Lung (tissue), 12 donors: ENCODE results near the gene IFNG-AS1. TPM values are rescaled to one million over a fixed set of nuclear protein-coding genes. Genes with fewer than 3 reads are reported as not detected.

ENCODE experiments used
- ATAC-seq: fragments of 200-7000 bp; cut with Tn5 transposase; one replicate; pipeline ENCODE4 v1.9.1; 2020; ENCODE audit warnings: moderate number of reproducible peaks; ENCODE audit not compliant: insufficient read depth, low FRiP score
- DNase-seq, 3 donors: peaks; one replicate each; pipeline ENCODE4 v3.0.0-alpha.2; 2013 to 2017
- H3K27ac ChIP-seq, 2 donors: one replicate each; pipeline ENCODE4 v1.5.1; 2013; ENCODE audit warnings: mild to moderate bottlenecking in 2 of 2, moderate library complexity in 2 of 2, control low read depth in 1 of 2, inconsistent platforms in 1 of 2, low read depth in 1 of 2, low read length in 1 of 2
- H3K27me3 ChIP-seq, 3 donors: one replicate each; pipeline ENCODE4 v1.5.1; 2013; ENCODE audit warnings: low read length in 2 of 3; ENCODE audit not compliant: control insufficient read depth in 3 of 3, insufficient read depth in 3 of 3
- H3K36me3 ChIP-seq, 4 donors: one replicate each; pipeline ENCODE4 v1.5.1; 2013; ENCODE audit warnings: low read length in 4 of 4, mild to moderate bottlenecking in 1 of 4, moderate library complexity in 1 of 4; ENCODE audit not compliant: control insufficient read depth in 4 of 4, insufficient read depth in 4 of 4
- H3K4me1 ChIP-seq, 5 donors: one replicate each; pipeline ENCODE4 v1.5.1; 2013; ENCODE audit warnings: low read length in 5 of 5, mild to moderate bottlenecking in 2 of 5, moderate library complexity in 1 of 5; ENCODE audit not compliant: control insufficient read depth in 5 of 5, insufficient read depth in 5 of 5
- H3K4me3 ChIP-seq: one replicate; pipeline ENCODE4 v1.5.1; 2013; ENCODE audit warnings: mild to moderate bottlenecking, control low read depth, moderate library complexity
- H3K9ac ChIP-seq, 2 donors: one replicate each; pipeline ENCODE4 v1.5.1; 2013; ENCODE audit warnings: low read length in 2 of 2, control low read depth in 1 of 2; ENCODE audit not compliant: insufficient read depth in 1 of 2
- H3K9me3 ChIP-seq, 4 donors: one replicate each; pipeline ENCODE4 v1.5.1; 2013; ENCODE audit warnings: low read length in 3 of 4, mild to moderate bottlenecking in 1 of 4, moderate library complexity in 1 of 4; ENCODE audit not compliant: control insufficient read depth in 4 of 4, insufficient read depth in 3 of 4
- WGBS, 2 donors: extraction: QIAGEN DNeasy Blood & Tissue Kit; methylation state at CpG; one replicate each; pipeline ENCODE4 v1.1.7; 2013; 5-methylcytosine and 5-hydroxymethylcytosine counted together
- polyA plus RNA-seq, 2 donors: library from polyadenylated mRNA; stranded (reverse); fragments of 200-250 nt; gene quantifications; one replicate each; pipeline ENCODE4 v1.2.1, GENCODE V29; 2013
- total RNA-seq, 2 donors: library from RNA; depleted of rRNA in 1 of 2; stranded (reverse); fragments of >200 nt in 1 of 2; gene quantifications; one replicate each; pipeline ENCODE4 v1.2.1, GENCODE V29; 2014 to 2021
- TF ChIP-seq, protein P1 (sequence below): IDR thresholded peaks from 2 replicates; pipeline ENCODE4 v1.5.1; 2012; ENCODE audit warnings: mild to moderate bottlenecking; ENCODE audit errors: control extremely low read depth, extremely low read depth
- donor health status: control.
- donor health status: control.
- donor health status: Bipolar disorder and iron deficiency.
- donor health status: healthy.
- donor health status: DM: yes; HTN: yes; CAD: no.

The IFNG-AS1 gene
- total and polyA plus RNA-seq, 4 donors, result 0.03 to 1.2 (median 0.31) TPM; not detected in 1

DNA sequence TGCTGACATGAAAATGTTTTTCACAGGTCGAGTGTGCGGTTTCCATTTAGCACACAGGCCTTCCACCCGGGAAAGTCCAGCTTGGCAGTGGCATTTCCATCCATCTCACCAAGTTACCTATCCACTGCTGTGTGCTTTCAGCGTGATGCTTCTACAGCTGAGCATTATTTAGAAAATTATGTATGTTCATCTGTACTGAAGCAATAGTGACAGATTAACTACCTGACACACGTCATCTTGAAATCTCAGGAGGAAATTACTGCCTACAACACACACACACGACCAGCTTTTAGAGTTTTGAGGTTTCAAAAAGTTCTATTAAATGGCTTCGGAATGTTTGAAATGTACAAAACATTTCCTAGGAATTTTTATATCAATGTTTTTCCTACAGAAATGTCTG is 39.4 kb downstream of the IFNG-AS1 start:
- no peak for DNase-seq
- 85 to 88% methylated on average over 7 of the region's 7 CpGs for WGBS, 2 donors
- no peaks in the 10 kb centered on the region for H3K9me3 ChIP-seq
- no peaks in the 10 kb centered on the region for H3K36me3 ChIP-seq
- TF ChIP-seq, protein P1, sequence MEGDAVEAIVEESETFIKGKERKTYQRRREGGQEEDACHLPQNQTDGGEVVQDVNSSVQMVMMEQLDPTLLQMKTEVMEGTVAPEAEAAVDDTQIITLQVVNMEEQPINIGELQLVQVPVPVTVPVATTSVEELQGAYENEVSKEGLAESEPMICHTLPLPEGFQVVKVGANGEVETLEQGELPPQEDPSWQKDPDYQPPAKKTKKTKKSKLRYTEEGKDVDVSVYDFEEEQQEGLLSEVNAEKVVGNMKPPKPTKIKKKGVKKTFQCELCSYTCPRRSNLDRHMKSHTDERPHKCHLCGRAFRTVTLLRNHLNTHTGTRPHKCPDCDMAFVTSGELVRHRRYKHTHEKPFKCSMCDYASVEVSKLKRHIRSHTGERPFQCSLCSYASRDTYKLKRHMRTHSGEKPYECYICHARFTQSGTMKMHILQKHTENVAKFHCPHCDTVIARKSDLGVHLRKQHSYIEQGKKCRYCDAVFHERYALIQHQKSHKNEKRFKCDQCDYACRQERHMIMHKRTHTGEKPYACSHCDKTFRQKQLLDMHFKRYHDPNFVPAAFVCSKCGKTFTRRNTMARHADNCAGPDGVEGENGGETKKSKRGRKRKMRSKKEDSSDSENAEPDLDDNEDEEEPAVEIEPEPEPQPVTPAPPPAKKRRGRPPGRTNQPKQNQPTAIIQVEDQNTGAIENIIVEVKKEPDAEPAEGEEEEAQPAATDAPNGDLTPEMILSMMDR, result no peak
- ATAC-seq, result no peak
- H3K27me3 ChIP-seq, result no peaks in the 10 kb centered on the region
- no peak overlapping the region for H3K9ac ChIP-seq
- no peak overlapping the region for H3K4me3 ChIP-seq
- H3K4me1 ChIP-seq, result no peaks in the 10 kb centered on the region
- H3K27ac ChIP-seq, result no peak overlapping the region

DNA sequence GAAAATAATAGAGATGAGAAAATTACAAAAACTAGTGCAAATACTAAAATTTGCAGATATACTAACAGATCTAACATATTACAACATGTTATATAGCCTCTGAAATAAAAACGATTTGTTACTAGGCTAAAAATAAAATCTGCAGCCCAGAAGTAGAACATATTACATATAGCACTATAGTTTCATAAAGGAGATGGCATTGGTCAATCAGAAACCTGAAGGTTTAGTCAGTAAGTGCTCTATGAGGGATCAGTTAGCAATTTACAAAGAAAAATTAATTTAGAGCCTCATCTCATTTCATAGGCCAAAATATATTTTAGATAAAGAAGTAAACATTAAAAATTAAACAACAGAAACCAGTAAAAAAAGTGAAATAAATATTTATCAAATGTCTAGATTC is 41.0 kb downstream of the IFNG-AS1 start:
- H3K27ac ChIP-seq, result no peak overlapping the region
- H3K4me1 ChIP-seq, result no peaks in the 10 kb centered on the region
- DNase-seq (no peak), ATAC-seq (no peak)
- H3K9ac ChIP-seq, result no peak overlapping the region
- H3K36me3 ChIP-seq, result no peaks in the 10 kb centered on the region
- H3K9me3 ChIP-seq, result no peaks in the 10 kb centered on the region
- no peak overlapping the region for H3K4me3 ChIP-seq
- 78 to 89% methylated on average over 1 of the region's 1 CpG for WGBS, 2 donors
- TF ChIP-seq, protein P1, result no peak
- H3K27me3 ChIP-seq, result no peaks in the 10 kb centered on the region

DNA sequence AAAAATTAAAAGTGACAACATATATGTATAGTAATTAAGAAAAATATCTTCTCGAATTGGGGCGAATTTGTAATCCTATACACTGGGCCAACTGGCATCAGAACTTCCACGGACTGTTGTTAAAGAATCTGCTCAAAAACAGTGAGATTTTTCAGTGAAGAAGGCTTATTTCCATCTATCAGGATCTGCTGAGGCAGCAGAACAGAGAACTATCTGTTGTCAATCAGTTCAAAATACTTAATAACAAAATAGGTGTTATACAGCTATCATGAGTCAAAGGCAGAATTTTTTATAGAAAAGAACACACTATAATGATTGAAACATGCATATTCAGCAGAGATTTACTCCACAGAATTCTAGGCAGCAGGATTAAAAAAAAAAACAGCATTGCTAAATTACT is 41.9 kb downstream of the IFNG-AS1 start:
- no peak overlapping the region for H3K4me3 ChIP-seq
- no peak overlapping the region for H3K27ac ChIP-seq
- H3K36me3 ChIP-seq, result no peaks in the 10 kb centered on the region
- H3K9me3 ChIP-seq, result peaks cover 0 to 1% (median 0%) of the 10 kb centered on the region in 4 donors
- ATAC-seq (no peak), DNase-seq (no peak)
- no peaks in the 10 kb centered on the region for H3K4me1 ChIP-seq
- 91 to 92% methylated on average over 3 of the region's 3 CpGs for WGBS, 2 donors
- TF ChIP-seq, protein P1, result no peak
- no peak overlapping the region for H3K9ac ChIP-seq
- H3K27me3 ChIP-seq, result no peaks in the 10 kb centered on the region
